RWPE2 (cell line): Measurements from ENCODE around the gene L3MBTL1.
A peak's percentile ranks its signal among the peaks of the same experiment; 100 is the strongest.

Experiments
- ATAC-seq: fragments of 200-7000 bp; cut with Tn5 transposase; 3 replicates; pipeline ENCODE4 v1.9.1; 2021; ENCODE audit warnings: low read depth
- DNase-seq: peaks from one replicate; pipeline ENCODE4 v3.0.0-alpha.2; 2020; ENCODE audit warnings: low spot score
- H3K27ac ChIP-seq: fragments of 450-650 bp; 2 replicates; pipeline ENCODE4 v1.5.1; 2017; ENCODE audit warnings: mild to moderate bottlenecking; ENCODE audit not compliant: poor library complexity, severe bottlenecking
- H3K27me3 ChIP-seq: fragments of 250-450 bp; sonication (Bioruptor Pico); 2 replicates; pipeline ENCODE4 v1.5.1; 2021; ENCODE audit warnings: mild to moderate bottlenecking, moderate library complexity; ENCODE audit not compliant: insufficient read depth, poor library complexity, severe bottlenecking
- H3K36me3 ChIP-seq: fragments of 250-450 bp; sonication (Bioruptor Pico); 2 replicates; pipeline ENCODE4 v1.5.1; 2020; ENCODE audit warnings: low read depth, mild to moderate bottlenecking, moderate library complexity
- H3K4me1 ChIP-seq: fragments of 250-450 bp; sonication (Bioruptor Pico); 2 replicates; pipeline ENCODE4 v1.5.1; 2021; ENCODE audit warnings: mild to moderate bottlenecking, moderate library complexity; ENCODE audit not compliant: insufficient read depth, poor library complexity, severe bottlenecking
- H3K4me3 ChIP-seq: fragments of 250-450 bp; sonication (Bioruptor Pico); 2 replicates; pipeline ENCODE4 v1.5.1; 2021; ENCODE audit warnings: mild to moderate bottlenecking, moderate library complexity; ENCODE audit not compliant: severe bottlenecking
- H3K9me3 ChIP-seq: fragments of 250-450 bp; sonication (Bioruptor Pico); 2 replicates; pipeline ENCODE4 v1.5.1; 2021; ENCODE audit warnings: mild to moderate bottlenecking, moderate library complexity; ENCODE audit not compliant: severe bottlenecking
- CTCF ChIP-seq: fragments of 450-650 bp; IDR thresholded peaks from one replicate; pipeline ENCODE4 v1.5.1; 2017; ENCODE audit warnings: mild to moderate bottlenecking, moderate library complexity; ENCODE audit not compliant: poor library complexity, severe bottlenecking

Gene L3MBTL1

DNA sequence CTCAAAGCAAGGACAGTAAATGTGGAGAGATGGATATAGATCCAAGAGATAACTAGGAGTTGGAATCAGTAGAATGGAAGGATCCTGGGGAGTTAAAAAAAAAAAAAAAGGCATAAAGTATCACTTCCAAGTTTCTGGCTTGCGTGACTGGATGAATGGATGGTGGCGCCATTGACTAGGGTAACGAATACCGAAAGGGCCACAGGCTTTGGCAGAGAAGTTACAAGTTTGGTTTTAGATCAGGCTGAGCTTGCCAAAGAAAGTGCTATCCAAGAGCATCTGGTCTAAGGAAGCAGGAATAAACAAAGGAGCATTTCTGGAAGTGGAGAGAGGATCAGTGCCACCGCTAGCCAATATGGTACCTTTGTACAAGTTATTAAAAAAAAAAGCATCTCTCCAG is 17.5 kb downstream of the L3MBTL1 start:
- Histone ChIP-seq H3K27ac (no peak overlapping the region), H3K27me3 (no peaks in the 10 kb centered on the region), H3K36me3 (peaks cover 4% of the 10 kb centered on the region), H3K4me3 (no peak overlapping the region), H3K9me3 (peaks cover 2% of the 10 kb centered on the region), H3K4me1 (no peaks in the 10 kb centered on the region)
- DNase-seq (no peak), ATAC-seq (no peak)
- TF ChIP-seq CTCF: no peak

DNA sequence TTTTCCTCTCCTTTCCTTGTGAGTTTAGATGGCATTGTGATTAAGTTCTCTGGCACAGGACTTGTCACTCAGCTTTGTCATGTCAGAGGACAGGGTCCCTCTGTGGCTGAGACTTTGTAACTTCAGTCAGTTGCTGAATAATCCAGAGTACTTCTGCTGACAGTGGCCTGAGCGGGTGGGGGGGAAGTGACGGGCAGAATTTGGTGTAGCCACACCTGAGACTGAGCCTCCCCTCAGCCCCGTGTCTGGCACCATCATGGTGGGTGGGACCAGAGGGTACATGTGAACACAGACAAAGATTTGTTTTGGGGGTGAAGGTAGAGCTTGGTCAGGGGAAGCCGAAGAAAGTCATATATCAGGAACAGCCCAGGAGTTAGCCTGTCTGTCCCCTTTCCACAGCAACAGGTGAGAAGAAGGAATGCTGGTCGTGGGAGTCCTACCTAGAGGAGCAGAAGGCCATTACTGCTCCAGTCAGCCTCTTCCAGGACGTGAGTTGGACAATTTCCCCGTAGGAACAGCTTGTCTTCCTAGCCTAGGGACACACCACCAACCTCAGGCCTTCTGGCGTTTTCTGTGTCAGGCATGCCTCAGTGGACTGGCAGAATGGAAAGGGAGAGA is 20.9 kb downstream of the L3MBTL1 start:
- no peaks in the 10 kb centered on the region for H3K27me3 ChIP-seq
- no peak overlapping the region for H3K4me3 ChIP-seq
- peak; percentile 78 for DNase-seq
- no peaks in the 10 kb centered on the region for H3K36me3 ChIP-seq
- no peak for TF ChIP-seq CTCF
- no peaks in the 10 kb centered on the region for H3K4me1 ChIP-seq
- H3K27ac ChIP-seq: no peak overlapping the region
- no peak for ATAC-seq
- peaks cover 2% of the 10 kb centered on the region for H3K9me3 ChIP-seq

DNA sequence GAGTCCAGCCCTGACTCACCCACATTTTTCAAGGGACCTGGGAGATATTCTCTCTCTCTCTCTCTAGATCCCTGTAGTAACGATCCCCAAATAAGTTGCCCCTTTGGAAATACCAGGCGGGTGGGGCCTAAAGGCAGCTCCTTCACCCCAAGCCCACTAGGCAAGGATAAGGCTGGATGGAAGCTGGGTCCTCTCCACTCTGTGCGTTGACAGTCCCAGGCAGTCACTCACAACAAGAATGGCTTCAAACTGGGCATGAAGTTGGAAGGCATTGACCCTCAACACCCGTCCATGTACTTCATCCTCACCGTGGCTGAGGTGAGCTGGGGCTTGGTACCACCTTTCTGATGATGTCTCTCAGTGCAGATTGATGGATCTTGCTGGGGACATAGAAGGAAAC is 21.6 kb downstream of the L3MBTL1 start:
- H3K4me1 ChIP-seq: no peaks in the 10 kb centered on the region
- DNase-seq (peak; percentile 60), ATAC-seq (no peak)
- H3K4me3 ChIP-seq: no peak overlapping the region
- no peaks in the 10 kb centered on the region for H3K36me3 ChIP-seq
- H3K27me3 ChIP-seq: no peaks in the 10 kb centered on the region
- H3K9me3 ChIP-seq: peaks cover 1% of the 10 kb centered on the region
- H3K27ac ChIP-seq: no peak overlapping the region
- TF ChIP-seq CTCF: no peak

DNA sequence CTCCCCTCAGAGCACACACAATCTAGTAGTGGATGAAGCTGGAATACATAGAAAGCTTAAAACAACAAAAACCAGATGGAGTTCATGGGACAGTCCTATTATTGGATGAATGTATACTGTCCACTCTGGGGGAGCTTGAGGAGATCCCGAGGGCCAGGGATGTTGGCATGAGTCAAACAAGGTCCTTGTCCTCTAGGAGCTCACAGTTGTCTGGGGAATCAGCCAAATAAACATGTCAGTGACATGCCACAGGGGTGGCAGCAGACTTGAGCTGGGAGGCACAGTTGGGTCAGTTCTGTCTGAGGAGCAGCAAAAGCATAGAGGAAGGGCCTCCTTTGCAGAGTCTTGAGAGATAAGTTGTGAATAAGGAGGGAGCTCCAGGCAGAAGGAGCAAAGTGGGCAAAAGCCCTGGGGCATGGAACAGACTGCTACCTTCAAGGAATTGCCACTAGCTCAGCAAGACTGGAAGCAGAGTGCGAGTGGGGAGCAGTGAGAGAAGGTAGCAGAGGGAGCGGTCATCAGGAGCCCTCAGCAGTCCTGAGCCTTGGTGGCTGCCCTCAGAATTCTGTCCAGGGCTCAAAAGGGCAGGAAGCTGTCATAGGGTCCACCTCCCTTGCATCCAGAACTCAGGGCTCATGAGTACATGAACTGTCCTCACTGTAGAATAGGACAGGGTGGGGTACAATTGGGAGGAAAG is 22.1 kb downstream of the L3MBTL1 start:
- no peaks in the 10 kb centered on the region for H3K27me3 ChIP-seq
- no peak overlapping the region for H3K27ac ChIP-seq
- no peaks in the 10 kb centered on the region for H3K4me1 ChIP-seq
- H3K9me3 ChIP-seq: no peaks in the 10 kb centered on the region
- H3K4me3 ChIP-seq: no peak overlapping the region
- no peaks in the 10 kb centered on the region for H3K36me3 ChIP-seq
- TF ChIP-seq CTCF: no peak
- ATAC-seq: no peak
- peak; percentile 49 for DNase-seq
